ENCODE measurements around the gene LTO1.

- TF ChIP-seq CTCF (IDR thresholded peaks at IDR 0.05; ENCODE audit: insufficient read depth, low read depth, low read length) (no peak), EZH2 (IDR thresholded peaks at IDR 0.05; ENCODE audit: insufficient read depth, low read length) (no peak)
These were observed 54.4 kb downstream of the LTO1 start for GRCh38 chr11:69620683-69621290.
